Right kidney (tissue), 1 donor: ENCODE measurements around the gene MAPKAPK2.
"Not testable (repeated sequence)": the region's sequence is repeated elsewhere in the genome, so short reads cannot be mapped to it uniquely, and the experiment has no call there.

ENCODE experiments used
- DNase-seq: peaks from one replicate; pipeline ENCODE4 v3.0.0-alpha.2; 2016

Gene MAPKAPK2

GRCh38 chr1:206772243-206772937, 87.7 kb downstream of the MAPKAPK2 start, which contains the start of gene IL10:
Gene IL10 (minus strand): TSS chr1:206772494. CDS start chr1:206772435, 59 bp downstream.
- no peak for DNase-seq

GRCh38 chr1:206774093-206774492, 89.4 kb downstream of the MAPKAPK2 start:
- no peak for DNase-seq

GRCh38 chr1:206776229-206776628, 91.5 kb downstream of the MAPKAPK2 start:
- no peak for DNase-seq

- DNase-seq = no peak
Observed at GRCh38 chr1:206778031-206778430, 93.3 kb downstream of the MAPKAPK2 start.

GRCh38 chr1:206778911-206779310, 94.2 kb downstream of the MAPKAPK2 start:
- not testable (repeated sequence) for DNase-seq

GRCh38 chr1:206779638-206780037, 94.9 kb downstream of the MAPKAPK2 start:
- DNase-seq = no peak

GRCh38 chr1:206782448-206782847, 97.7 kb downstream of the MAPKAPK2 start:
- DNase-seq = no peak

- no peak for DNase-seq
Observed at GRCh38 chr1:206783506-206783905, 98.8 kb downstream of the MAPKAPK2 start.
